Stimulated activated CD4-positive, alpha-beta T cell treated with anti-CD3 and anti-CD28 coated beads, Interleukin-12 subunit alpha, Interleukin-12 subunit beta, amount 100 ng/mL, for 48 hours (primary cell): ENCODE measurements around the gene SH3GL2.
"Not testable (repeated sequence)": the region's sequence is repeated elsewhere in the genome, so short reads cannot be mapped to it uniquely, and the experiment has no call there.

Source experiments
- DNase-seq, 3 donors: peaks; one replicate each; pipeline ENCODE4 v3.0.0-alpha.2; 2020; ENCODE audit warnings: low read depth in 2 of 3, low spot score in 1 of 3

Gene SH3GL2

DNA sequence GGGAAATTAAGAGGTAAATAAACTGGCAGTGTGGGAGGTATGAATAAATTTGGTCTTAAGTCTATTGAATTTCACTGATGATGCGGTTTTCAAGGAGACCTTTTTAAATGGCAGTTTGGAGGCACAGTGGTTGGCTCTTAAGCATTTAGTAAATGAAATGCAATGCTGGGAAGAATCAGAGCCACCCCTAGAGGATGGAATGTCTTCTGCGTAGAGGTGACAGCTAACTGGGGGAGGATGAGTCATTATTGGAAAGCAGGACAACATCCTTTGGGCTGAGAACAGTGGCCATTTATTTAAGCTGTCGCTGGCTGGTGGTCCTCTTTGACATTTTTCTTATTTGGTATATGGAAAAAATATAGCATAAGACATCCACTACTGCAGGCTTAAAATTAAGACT, 163.2 kb downstream of the SH3GL2 start:
- DNase-seq: no peak

DNA sequence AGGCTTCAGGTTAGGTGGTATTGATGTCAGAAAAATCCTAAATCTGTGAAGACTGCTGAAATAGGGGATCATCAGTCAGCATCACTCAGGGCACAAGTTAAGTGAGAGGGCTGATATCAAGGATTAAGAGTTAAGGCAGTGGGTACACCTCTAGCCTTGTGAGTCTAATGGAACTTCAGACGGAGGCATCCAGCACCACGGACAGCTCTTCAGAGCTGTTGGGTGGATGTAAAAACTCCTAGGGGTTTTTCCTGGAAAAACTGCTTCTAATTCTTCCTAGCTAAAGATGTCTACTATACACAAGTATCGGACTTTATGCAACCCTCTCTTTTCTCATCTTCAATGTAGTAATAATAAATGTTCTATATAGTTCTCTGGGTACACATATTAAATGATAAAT, 165.9 kb downstream of the SH3GL2 start:
- DNase-seq: no peak

DNA sequence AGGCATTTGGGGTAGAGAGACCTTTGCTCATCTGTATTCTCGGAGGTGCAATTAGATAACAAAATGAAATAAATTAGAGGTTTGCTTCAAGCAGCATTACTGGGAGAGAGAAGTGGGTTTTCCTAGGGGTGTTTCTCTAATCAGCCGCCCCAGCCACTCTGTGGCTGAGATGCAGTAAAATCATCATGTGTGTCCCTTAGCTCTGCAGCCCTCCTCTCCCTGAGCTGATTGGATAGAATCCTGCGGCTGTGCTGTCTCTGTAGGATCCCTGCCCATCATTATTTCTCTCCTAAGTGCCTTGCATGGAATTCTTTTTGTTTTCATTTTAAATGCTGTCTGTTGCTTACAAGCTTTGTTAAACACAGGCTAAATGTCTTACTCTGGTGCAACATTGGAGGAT, 171.4 kb downstream of the SH3GL2 start:
- DNase-seq: no peak

DNA sequence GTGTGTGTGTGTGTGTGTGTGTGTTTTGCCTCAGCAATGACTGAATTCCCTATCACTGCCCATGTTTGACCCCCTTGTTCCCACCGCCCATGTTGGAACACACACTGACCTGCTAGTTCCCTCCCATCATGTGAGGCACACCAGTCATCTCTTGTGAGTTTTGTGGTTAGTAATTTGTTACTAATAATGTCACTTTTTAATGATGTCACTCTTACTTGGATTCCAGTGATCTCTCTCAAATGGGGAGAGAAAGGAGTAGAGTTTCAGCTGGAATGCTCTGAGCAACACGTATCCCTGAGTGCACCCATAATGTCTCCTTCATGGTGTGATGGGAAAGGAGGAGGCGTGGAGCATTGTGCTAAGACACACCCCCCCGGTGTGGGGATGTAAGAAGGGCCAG, 172.6 kb downstream of the SH3GL2 start:
- no peak for DNase-seq

DNA sequence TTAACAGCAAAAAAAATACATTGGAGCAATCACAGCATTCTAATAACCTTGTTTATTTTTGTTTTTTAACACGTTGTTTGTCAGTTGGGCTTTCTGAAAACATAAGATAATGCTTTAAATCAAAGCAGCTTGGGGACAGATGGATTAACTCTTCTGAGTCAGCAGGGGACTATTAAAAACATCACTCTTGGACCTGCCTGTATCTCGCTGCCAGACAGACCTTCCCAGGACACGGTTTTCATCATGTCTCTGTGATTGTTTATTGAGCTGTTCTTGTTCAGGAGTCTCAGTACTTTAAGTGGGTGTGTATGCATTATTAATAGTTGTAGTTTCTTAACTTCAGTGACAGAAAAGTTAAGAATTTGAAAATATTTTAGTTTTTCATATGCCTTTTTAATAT, 173.2 kb downstream of the SH3GL2 start:
- DNase-seq: no peak

DNA sequence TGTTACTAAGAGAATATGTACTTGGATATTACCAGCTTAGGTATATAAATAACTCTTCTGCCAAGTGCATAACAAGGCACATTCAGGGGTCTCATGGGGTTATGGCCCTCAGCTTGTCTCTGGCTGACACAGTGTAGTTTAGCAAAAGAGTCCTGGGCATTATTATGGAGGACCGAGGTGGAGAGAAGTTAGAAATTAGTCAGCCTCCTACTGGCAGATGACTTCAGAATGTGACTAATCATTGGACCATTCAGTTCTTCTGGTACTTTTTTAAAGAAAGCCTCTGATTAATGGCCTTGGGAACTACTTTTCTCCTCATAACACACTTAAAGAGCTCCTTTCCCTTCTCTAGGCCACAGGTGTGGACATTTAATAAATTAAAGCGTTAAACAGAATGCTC, 178.9 kb downstream of the SH3GL2 start:
- DNase-seq: no peak

DNA sequence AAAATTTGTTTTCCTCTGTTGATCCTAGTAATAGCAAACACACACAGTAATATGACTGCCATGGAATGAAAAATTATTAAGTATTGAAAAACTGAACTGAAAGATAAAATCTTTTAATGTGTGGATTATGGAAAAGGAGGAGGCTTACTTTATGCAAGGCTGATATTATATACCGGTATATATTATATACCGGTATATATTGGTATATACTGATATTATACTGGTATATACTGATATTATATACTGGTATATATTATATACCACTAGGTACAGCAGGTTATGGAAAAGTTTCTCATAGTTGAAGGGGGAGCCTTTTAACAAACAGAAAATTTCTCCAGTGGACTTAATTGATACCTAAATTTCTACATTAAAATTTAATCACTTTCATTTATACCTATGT, 181.4 kb downstream of the SH3GL2 start:
- DNase-seq: no peak

DNA sequence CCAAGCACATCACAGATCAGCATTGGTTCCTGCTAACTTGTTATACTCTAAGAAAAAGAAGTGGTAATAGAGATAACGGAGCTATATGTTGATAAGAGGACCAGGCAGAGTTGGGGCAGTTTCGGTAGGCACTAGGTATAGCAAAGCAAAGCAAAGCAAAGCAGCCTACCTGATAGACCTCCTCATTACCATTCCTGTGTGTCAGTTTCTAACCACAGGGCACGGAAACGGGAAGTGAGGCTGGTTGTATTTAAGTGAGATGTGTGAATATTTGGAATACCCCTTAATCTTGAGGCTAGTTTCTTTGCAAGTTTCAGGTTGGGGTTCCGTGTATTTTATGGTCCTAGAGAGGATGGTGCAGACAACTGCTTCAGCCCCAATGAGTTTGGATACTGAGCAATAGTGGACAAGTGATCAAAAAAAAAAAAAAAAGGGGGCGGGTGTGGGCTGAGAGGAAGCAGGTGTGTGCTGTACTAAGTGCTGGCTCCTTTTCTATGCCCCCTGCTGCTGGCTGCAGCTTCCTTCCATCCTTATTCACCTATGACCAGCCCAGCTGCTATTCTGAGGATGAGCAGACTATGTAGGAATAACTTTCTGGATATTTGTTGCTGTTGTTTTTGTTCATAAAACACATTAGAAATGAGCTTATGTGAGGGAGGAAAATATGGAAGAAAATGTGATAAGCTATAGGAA, 183.3 kb downstream of the SH3GL2 start:
- no peak for DNase-seq

DNA sequence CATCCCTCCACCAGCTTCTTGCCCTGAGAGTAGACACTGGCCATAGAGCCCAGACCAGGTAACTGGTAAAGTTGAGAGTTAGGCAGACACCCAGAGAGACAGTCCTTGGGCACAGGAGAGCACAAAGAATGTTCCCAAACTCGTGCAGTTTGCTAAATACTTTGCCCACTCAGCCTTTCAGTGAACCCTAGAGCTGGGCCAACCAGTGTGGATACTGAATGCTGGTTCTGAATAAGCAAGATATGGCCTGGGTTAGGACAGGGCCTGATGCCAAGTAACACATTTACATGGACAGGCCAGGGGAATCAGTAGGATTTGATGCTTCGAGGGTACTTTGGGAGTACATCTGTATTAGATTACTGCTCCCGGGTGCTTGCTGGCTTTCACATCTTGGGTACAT, 185.4 kb downstream of the SH3GL2 start:
- DNase-seq: no peak

DNA sequence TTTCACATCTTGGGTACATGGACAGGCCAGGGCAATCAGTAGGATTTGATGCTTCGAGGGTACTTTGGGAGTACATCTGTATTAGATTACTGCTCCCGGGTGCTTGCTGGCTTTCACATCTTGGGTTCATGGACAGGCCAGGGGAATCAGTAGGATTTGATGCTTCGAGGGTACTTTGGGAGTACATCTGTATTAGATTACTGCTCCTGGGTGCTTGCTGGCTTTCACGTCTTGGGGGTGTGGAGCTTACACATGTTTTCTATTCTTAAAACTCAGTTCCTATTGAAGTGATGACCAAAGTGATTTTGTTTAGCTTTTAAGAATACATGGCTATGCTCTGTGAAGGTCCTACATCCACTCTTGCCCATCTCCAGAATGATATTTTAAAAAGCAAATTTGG, 186.3 kb downstream of the SH3GL2 start:
- not testable (repeated sequence) for DNase-seq

DNA sequence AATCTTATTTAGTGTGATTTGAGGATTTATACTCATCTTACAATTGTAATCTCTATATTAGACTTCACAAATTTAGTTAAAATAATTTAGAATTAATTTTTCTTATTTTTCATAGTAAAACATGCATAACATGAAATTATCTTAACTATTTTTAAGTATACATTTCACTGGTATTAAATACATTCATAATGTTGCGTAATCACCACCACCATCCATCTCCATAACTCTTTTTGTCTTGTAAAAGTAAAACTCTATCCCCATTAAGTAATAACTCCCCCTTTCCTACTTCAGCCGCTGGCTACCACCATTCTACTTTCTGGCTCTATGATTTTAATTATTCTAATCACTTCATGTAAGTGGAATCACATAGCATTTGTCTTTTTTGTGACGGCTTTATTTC, 193.4 kb downstream of the SH3GL2 start:
- DNase-seq: no peak

DNA sequence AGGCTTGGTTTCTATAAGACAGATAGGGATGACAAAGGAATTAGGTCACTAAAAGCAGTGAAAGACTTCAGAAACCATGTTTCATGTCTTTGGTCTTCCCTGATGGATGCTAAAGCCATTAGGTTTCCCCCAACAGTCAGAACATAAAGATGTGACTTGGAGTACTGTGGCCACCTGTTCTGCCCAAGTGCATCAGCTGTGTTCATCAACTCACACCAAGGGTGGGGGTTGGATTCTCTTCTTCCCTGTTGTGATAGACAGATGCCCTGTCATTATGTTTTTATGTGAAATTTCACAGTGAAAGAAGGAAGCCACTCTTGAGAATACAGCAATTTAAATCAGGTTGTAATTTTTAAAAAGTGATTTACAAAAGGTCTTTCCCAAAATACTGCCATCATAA, 196.8 kb downstream of the SH3GL2 start:
- DNase-seq: no peak

DNA sequence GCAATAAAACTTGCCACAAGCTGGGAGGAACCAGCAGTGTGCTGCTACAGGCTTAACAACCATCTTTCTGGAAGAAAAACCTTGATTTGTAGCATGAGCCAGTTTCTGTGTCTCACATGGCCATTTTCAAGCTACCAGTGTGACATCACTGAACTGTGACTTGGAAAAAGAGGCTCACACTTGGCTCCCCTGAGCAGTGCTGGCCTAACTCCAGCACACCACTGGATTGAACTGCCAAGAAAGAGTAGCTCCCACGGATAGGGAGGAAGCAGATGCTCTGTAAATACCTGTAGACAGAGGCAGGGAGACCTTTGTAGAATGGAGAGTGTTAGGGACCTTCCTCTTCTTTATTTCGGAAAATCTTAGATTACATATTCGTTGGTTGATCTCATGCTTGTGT, 197.9 kb downstream of the SH3GL2 start:
- DNase-seq: no peak

DNA sequence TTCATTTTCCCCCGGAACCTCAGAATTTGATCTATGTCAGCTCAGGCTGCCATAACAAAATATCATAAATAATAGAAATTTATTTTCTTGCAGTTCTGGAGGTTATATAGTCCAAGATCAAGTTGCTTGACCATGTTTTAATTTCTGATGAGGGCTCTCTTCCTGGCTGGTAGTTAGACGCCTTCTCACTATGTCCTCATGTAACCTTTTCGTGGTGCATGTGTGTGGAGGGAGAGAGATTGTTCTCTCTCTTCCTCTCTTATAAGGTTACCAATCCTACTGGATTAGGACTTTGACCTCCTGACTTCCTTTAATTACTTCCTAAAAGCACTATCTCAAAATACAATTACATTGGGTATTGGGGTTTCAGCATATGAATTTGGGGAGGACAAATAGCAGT, 198.6 kb downstream of the SH3GL2 start:
- DNase-seq: no peak

DNA sequence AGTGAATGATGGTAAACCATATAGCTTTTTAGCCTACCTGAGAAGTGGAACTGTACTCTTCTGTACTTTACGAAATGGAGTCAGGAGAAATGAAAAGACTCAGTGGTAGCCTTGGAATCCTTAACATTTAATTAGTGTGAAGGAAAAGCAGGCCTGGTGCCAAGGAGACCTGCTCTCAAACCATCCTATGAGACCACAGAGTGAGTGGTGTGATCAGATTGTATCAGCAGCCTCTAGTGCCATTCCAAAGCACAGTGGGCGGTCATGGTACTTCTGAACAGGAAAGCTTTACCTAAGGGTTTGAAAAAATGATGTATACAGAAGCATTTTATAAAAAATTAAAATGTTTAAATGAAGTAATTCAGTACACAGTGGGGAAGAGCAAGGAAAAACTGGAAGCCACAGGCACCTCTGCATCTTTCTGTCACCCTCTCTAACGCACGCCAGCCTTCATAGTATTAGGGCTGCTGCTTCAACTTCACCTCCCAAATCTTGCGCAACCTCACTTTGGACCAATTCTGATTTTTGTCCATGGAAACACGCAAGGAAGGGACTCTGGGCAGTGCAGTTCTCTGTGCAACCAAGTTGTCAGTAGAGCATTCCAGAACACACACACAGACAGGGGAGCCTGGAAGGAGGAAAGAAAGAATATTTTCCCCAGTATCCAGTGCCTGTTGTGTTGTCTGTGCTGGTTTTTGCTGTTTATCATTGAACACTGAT, 203.7 kb downstream of the SH3GL2 start:
- DNase-seq: no peak

DNA sequence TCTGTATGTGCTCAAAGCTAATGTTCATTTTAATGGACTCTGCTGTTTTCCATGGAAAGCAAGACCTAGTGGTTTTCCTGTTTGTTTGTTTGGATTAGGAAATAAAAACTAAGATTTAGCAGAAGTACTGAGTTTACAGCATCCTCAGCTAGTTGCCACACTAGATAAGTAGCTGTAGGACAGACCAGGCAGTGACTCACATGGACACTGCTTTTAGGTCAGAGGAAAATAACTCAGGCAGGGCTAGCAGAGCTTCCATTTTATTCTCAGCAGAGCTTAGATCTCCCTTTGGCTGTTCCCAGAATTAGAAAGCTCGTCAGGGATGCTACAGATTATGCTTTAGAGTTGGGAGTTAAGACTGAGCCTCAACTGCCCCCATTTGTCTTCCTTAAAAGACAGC, 204.4 kb downstream of the SH3GL2 start:
- no peak for DNase-seq

DNA sequence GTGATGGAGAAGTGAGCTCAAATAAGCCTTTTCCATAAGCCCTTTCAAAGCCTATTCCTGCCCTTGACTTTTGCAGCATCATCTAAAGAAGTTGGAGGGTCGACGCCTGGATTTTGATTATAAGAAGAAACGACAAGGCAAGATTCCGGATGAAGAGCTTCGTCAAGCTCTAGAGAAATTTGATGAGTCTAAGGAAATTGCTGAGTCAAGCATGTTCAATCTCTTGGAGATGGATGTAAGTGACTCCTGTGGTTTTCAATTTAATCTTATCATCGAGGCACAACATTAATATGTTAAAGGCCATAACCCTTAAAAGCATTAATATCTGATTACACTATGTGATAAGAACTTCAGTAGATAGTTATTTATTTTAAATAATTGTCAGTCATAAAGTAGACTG, 210.4 kb downstream of the SH3GL2 start:
- DNase-seq: no peak

DNA sequence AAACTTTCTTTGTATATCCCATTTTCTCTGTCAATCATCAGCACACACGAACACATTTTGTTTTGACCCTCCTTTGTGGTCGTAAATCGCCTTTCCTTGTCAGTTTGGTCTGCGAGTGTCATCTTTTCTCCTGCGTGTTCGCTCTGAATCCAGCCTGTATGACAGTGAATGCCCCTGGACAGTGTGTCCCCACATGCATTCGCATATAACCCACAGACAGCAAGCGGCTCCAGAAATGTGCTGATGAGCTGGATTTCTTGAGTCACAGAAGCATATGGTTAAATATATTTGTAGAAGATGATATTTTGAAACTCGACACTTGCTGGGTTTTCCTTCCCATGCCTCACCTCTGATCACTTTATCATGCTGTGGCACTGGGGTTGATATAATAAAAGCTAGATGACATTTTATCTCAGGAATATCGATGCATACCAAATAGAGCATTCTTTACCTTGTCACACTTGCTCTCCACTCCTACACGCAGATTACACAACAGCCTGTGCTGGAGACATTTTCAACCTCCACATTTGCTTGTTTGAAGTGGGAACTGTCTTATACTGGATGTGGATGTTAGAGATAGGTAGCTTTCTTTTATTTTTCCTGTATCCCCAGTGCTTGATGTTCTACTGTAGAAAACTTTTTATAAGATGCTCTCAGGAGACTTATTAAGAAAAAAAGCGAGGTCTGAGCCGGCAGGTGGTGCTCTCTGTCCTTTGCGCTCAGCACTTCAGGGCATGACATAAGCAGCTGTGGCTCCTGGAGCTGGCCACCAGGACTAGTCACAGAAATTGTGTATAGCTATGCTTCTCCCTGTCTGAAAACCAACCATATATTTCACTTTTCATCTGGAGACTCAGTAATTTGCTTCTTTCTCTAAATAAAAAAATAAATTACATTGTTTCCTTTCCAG, 215.1 kb downstream of the SH3GL2 start:
- no peak for DNase-seq

DNA sequence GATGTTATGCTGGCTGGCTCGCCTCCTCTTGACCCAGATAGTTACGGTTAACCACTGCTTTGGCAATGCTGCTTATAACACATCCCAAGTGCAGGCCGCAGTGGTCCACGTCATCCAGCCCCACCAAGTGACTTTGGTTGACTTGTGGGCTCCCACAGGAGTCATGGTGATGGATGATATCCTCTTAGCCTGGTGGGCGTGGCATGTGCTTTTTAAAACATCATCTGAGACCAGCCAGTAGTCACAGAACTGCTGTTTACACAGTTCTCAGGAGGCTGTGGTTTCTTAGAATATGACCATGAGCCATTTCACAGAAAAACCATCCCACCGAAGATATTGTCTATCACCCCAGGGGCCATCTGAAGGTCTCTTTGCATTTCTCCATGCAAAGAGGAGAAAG, 216.9 kb downstream of the SH3GL2 start:
- DNase-seq: no peak

DNA sequence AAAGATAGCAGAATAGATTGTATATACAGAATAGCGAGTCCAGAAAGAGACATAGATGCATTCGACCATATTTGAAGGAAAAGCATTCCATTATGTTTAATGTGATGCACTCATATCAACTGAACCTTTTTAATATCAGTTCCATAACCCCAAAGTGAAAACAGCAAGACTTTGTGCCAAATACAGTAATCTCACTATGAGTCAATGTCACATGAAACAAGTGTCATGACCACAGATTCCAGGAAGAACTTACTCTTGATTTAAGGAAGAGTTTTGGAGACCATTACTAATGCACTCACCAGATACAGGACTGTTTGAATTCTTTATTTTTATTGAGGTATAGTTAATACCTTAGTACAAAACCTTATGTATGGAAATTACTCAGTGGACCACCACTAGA, 220.5 kb downstream of the SH3GL2 start:
- no peak for DNase-seq

DNA sequence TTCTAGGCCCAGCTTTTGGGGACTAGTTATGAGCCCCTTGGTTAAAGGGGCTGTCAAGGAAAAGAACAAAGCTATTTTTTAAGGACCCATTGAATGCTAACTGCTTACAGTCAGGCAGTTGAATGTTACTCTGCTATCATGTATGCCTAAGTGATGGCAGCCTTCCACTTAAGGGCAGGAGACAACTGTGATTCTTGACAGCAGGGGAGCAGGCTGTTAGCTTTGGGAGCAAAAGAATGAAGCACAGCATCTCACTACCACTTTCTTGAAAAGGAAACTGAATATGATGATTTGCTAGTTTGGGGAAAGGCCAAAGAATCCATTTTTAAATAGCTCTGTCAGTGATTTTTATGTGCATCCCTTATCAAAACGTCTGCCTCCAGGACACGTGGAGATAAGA, 221.6 kb downstream of the SH3GL2 start:
- DNase-seq: no peak

DNA sequence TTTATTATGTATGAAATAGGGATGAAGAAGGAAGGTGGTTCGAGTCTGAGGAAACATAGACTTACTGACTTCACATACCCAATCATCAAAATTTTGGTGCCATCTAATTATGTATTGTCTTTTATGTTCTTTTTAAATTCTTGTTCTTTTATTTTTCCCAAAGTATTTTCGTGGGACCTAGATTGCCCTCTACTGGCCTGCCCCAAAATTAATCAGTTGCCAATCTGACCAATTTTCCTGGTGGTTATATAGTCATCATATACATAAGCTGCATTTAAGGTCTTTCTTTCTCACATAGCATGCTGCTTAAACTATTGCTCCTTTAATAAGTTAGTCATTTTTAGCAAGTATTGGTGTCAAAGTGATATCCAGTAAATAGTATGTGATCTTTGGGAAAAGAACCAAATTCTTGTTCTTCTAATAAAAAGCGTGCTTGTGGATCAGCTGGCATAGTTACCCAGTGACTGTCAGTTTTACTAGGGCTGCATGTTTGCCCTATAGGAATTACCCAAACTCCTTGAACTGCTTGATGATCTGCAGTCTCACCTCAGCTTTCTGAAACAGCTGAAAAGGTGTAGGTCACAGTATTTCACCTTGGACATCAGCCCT, 223.5 kb downstream of the SH3GL2 start:
- DNase-seq: no peak
